SK-N-SH (cell line): Measurements from ENCODE around the gene CTTN. TPM values are rescaled to one million over a fixed set of nuclear protein-coding genes. Genes with fewer than 3 reads are reported as not detected.

ENCODE experiments used
- CTCF ChIA-PET: fragments of 300-600, 350-600 bp; formaldehyde crosslinking; extraction: SDS; loops from one replicate; lab custom pipeline; 2021; lab: Yijun Ruan, JAX
- POLR2A ChIA-PET: fragments of 350-600 bp; sonication (Branson Sonifier 250); formaldehyde crosslinking; extraction: SDS; loops from one replicate; lab custom pipeline; 2020; ENCODE audit warnings: antibody characterized with exemption, inconsistent platforms; lab: Yijun Ruan, JAX
- DNase-seq: peaks from one replicate; pipeline ENCODE4 v3.0.0; 2012
- H2AFZ ChIP-seq: fragments of 200-600 bp; sonication (generic); 2 replicates; pipeline ENCODE4 v1.8.1; 2016; ENCODE audit warnings: antibody characterized with exemption, mild to moderate bottlenecking, low read depth
- H3F3A ChIP-seq: fragments of 200-600 bp; sonication (generic); replicated peaks from 2 replicates; pipeline ENCODE3; 2016; ENCODE audit warnings: antibody characterized with exemption, mild to moderate bottlenecking; ENCODE audit not compliant: insufficient read depth
- H3K27ac ChIP-seq, 2 experiments: fragments of 200-500 bp in 1 of 2; fragments of 200-600 bp in 1 of 2; sonication (Bioruptor generic) in 1 of 2; sonication (generic), shearing (Covaris generic) in 1 of 2; 2 replicates each; pipeline versions ENCODE4 v1.5.1 to v1.6.1; 2014 to 2016; ENCODE audit warnings: low read depth in 2 of 2, inconsistent platforms in 1 of 2, low read length in 1 of 2, mild to moderate bottlenecking in 1 of 2, mixed read lengths in 1 of 2
- H3K27me3 ChIP-seq: fragments of 200-600 bp; sonication (generic), shearing (Covaris generic); 2 replicates; pipeline ENCODE4 v1.6.1; 2016; ENCODE audit warnings: mixed run types; ENCODE audit not compliant: insufficient read depth
- H3K36me3 ChIP-seq, 2 experiments: fragments of 200-500 bp in 1 of 2; fragments of 200-600 bp in 1 of 2; sonication (Bioruptor generic) in 1 of 2; sonication (generic) in 1 of 2; replicated peaks in 1 of 2; 2 replicates each; pipeline versions ENCODE3 to v1.5.1; 2014 to 2016; ENCODE audit warnings: low read length in 1 of 2, mild to moderate bottlenecking in 1 of 2; ENCODE audit not compliant: insufficient read depth in 2 of 2, control insufficient read depth in 1 of 2
- H3K4me1 ChIP-seq, 2 experiments: fragments of 200-500 bp in 1 of 2; fragments of 200-600 bp in 1 of 2; sonication (Bioruptor generic) in 1 of 2; sonication (generic), shearing (Covaris generic) in 1 of 2; 2 replicates each; pipeline versions ENCODE4 v1.5.1 to v1.6.1; 2014 to 2016; ENCODE audit warnings: low read depth in 1 of 2, low read length in 1 of 2, mixed run types in 1 of 2; ENCODE audit not compliant: insufficient read depth in 2 of 2, control insufficient read depth in 1 of 2
- H3K4me2 ChIP-seq: fragments of 200-600 bp; sonication (generic), shearing (Covaris generic); 2 replicates; pipeline ENCODE4 v1.6.1; 2017; ENCODE audit warnings: mixed run types
- H3K4me3 ChIP-seq, 2 experiments: fragments of 200-500 bp in 1 of 2; fragments of 200-600 bp in 1 of 2; sonication (Bioruptor generic) in 1 of 2; sonication (generic), shearing (Covaris generic) in 1 of 2; 2 replicates each; pipeline versions ENCODE4 v1.5.1 to v1.8.1; 2014 to 2016; ENCODE audit warnings: low read depth in 2 of 2, inconsistent platforms in 1 of 2, low read length in 1 of 2, mild to moderate bottlenecking in 1 of 2, mixed read lengths in 1 of 2, moderate library complexity in 1 of 2
- H3K79me2 ChIP-seq: fragments of 200-600 bp; sonication (generic); 2 replicates; pipeline ENCODE4 v1.8.1; 2017; ENCODE audit warnings: mild to moderate bottlenecking; ENCODE audit not compliant: insufficient read depth
- H3K9ac ChIP-seq: fragments of 200-600 bp; sonication (generic); 2 replicates; pipeline ENCODE4 v1.6.1; 2017; ENCODE audit warnings: mixed run types
- H3K9me2 ChIP-seq: fragments of 200-600 bp; sonication (generic); 2 replicates; pipeline ENCODE4 v1.6.1; 2017; ENCODE audit warnings: mixed run types
- H3K9me3 ChIP-seq: fragments of 200-600 bp; sonication (generic); 2 replicates; pipeline ENCODE4 v1.6.1; 2017; ENCODE audit warnings: mixed run types, mild to moderate bottlenecking, moderate library complexity
- H4K20me1 ChIP-seq: fragments of 200-600 bp; sonication (generic); 2 replicates; pipeline ENCODE4 v1.6.1; 2017; ENCODE audit warnings: mild to moderate bottlenecking, mixed run types; ENCODE audit not compliant: insufficient read depth
- CHD2 ChIP-seq: fragments of 150-350 bp; IDR thresholded peaks from 2 replicates; pipeline ENCODE4 v1.6.1; 2018; ENCODE audit warnings: low read length; ENCODE audit not compliant: partially characterized antibody
- CTCF ChIP-seq: fragments of 200-600 bp; sonication (generic); IDR thresholded peaks from 2 replicates; pipeline ENCODE4 v1.6.1; 2017; ENCODE audit warnings: antibody characterized with exemption, mild to moderate bottlenecking, moderate library complexity
- ELF1 ChIP-seq: IDR thresholded peaks from 2 replicates; pipeline ENCODE4 v1.4.0; 2012
- EP300 ChIP-seq, 2 experiments: IDR thresholded peaks; 2 replicates each; pipeline versions ENCODE4 v1.4.0 to v1.6.1; 2012; ENCODE audit warnings: borderline replicate concordance in 1 of 2, low read depth in 1 of 2, low read length in 1 of 2
- EZH2phosphoT487 ChIP-seq: fragments of 200-600 bp; sonication (generic); IDR thresholded peaks from 2 replicates; pipeline ENCODE4 v1.6.1; 2017; ENCODE audit warnings: low read depth, mixed run types, mild to moderate bottlenecking, antibody characterized with exemption, moderate library complexity, borderline replicate concordance
- FOXJ3 ChIP-seq: sonication (generic); formaldehyde crosslinking; IDR thresholded peaks from 2 replicates; pipeline ENCODE4 v1.5.1; 2020; ENCODE audit warnings: mild to moderate bottlenecking, missing genetic modification reagents
- IRF3 ChIP-seq: fragments of 150-350 bp; IDR thresholded peaks from 2 replicates; pipeline ENCODE4 v1.6.1; 2016; ENCODE audit warnings: mild to moderate bottlenecking, low read depth, low read length
- JUND ChIP-seq: IDR thresholded peaks from 2 replicates; pipeline ENCODE4 v1.4.0; 2012
- NFIC ChIP-seq: IDR thresholded peaks from 2 replicates; pipeline ENCODE4 v1.4.0; 2012; ENCODE audit warnings: borderline replicate concordance
- NRF1 ChIP-seq: IDR thresholded peaks from 2 replicates; pipeline ENCODE4 v1.6.1; 2012; ENCODE audit warnings: low read depth, mild to moderate bottlenecking, low read length
- POLR2AphosphoS5 ChIP-seq: IDR thresholded peaks from 2 replicates; pipeline ENCODE4 v1.6.1; 2012; ENCODE audit warnings: low read depth, low read length
- RAD21 ChIP-seq: IDR thresholded peaks from 2 replicates; pipeline ENCODE4 v1.6.1; 2012; ENCODE audit warnings: mild to moderate bottlenecking, low read length
- RCOR1 ChIP-seq: fragments of 150-350 bp; IDR thresholded peaks from 2 replicates; pipeline ENCODE4 v1.6.1; 2017; ENCODE audit warnings: antibody characterized with exemption, low read length
- RXRA ChIP-seq: IDR thresholded peaks from 2 replicates; pipeline ENCODE4 v1.4.0; 2012; ENCODE audit warnings: low read depth, mild to moderate bottlenecking, borderline replicate concordance
- SMC3 ChIP-seq: IDR thresholded peaks from 2 replicates; pipeline ENCODE4 v1.6.1; 2012; ENCODE audit warnings: low read depth, low read length, improper control_type of control experiment
- TAF1 ChIP-seq: IDR thresholded peaks from 2 replicates; pipeline ENCODE4 v1.6.1; 2012; ENCODE audit warnings: low read depth, mild to moderate bottlenecking, low read length, moderate library complexity, borderline replicate concordance
- TCF12 ChIP-seq: IDR thresholded peaks from 2 replicates; pipeline ENCODE4 v1.4.0; 2012
- TEAD4 ChIP-seq: IDR thresholded peaks from 2 replicates; pipeline ENCODE4 v1.4.0; 2012; ENCODE audit warnings: mild to moderate bottlenecking, borderline replicate concordance; ENCODE audit not compliant: insufficient read depth
- USF2 ChIP-seq: fragments of 150-350 bp; IDR thresholded peaks from 2 replicates; pipeline ENCODE4 v1.6.1; 2017; ENCODE audit warnings: antibody characterized with exemption, low read length, low read depth, borderline replicate concordance
- YY1 ChIP-seq: IDR thresholded peaks from 2 replicates; pipeline ENCODE4 v1.4.0; 2012; ENCODE audit warnings: low read depth, mild to moderate bottlenecking
- ZBTB33 ChIP-seq: IDR thresholded peaks from 2 replicates; pipeline ENCODE4 v1.4.0; 2012; ENCODE audit warnings: low read depth, borderline replicate concordance
- WGBS: methylation state at CpG from one replicate; pipeline ENCODE4 v1.1.6; 2017; ENCODE audit warnings: low lambda C conversion rate; 5-methylcytosine and 5-hydroxymethylcytosine counted together
- polyA plus RNA-seq, 3 experiments: library from polyadenylated mRNA; depleted of rRNA; stranded (reverse); fragments of >200 nt; gene quantifications; 2 replicates each; pipeline ENCODE4 v1.2.3, GENCODE V29; 2012

Gene CTTN
- polyA plus RNA-seq, 1 of the 3 experiments (the other 2 are of a cell fraction) = 243 TPM

GRCh38 chr11:70368961-70369360, 29.4 kb upstream of the CTTN start:
- Histone ChIP-seq H3K9me2 (no peaks in the 10 kb centered on the region), H3K9me3 (no peaks in the 10 kb centered on the region), H3K4me2 (no peak overlapping the region), H3K27ac (no peak overlapping the region), H3K27me3 (no peaks in the 10 kb centered on the region), H3K4me1 (no peaks in the 10 kb centered on the region), H3K36me3 (peaks cover 40 to 49% of the 10 kb centered on the region in 2 experiments), H2AFZ (no peak overlapping the region)
- ChIA-PET CTCF (no interaction called here), POLR2A (no interaction called here)
- no peak for DNase-seq
- WGBS = 96% methylated on average over 2 of the region's 2 CpGs
- TF ChIP-seq FOXJ3 (CRISPR knock-in tag) = no peak
- TF ChIP-seq YY1 = no peak
- TF ChIP-seq CTCF = no peak
- TF ChIP-seq ZBTB33 = no peak
- TF ChIP-seq RAD21 = no peak
- no peak for TF ChIP-seq POLR2AphosphoS5
- no peak for TF ChIP-seq TEAD4
- TF ChIP-seq CHD2 = no peak
- TF ChIP-seq TCF12 = no peak
- TF ChIP-seq ELF1 = no peak
- TF ChIP-seq USF2 = no peak
- TF ChIP-seq, all 33 proteins: peak for 0
- H4K20me1 ChIP-seq = no peaks in the 10 kb centered on the region
- H3K79me2 ChIP-seq = peaks cover 11% of the 10 kb centered on the region
- H3K9ac ChIP-seq = no peak overlapping the region
- no peaks in the 10 kb centered on the region for H3F3A ChIP-seq
- H3K4me3 ChIP-seq = no peak overlapping the region

GRCh38 chr11:70371241-70371640, 27.1 kb upstream of the CTTN start:
- CTCF ChIA-PET = no interaction called here
- H3K79me2 ChIP-seq = peaks cover 11% of the 10 kb centered on the region
- H3K4me2 ChIP-seq = no peak overlapping the region
- no peak for TF ChIP-seq EZH2phosphoT487
- TF ChIP-seq JUND = no peak
- no peak for TF ChIP-seq TAF1
- no peak for TF ChIP-seq EP300 (IDR thresholded peaks at IDR 0.05; ENCODE audit: borderline replicate concordance in 1 of 2, low read depth in 1 of 2, low read length in 1 of 2)
- no peak for TF ChIP-seq NFIC
- TF ChIP-seq TEAD4 = no peak
- TF ChIP-seq ELF1 = no peak
- no peak for TF ChIP-seq IRF3
- no peak for TF ChIP-seq RCOR1
- TF ChIP-seq NRF1 = no peak
- TF ChIP-seq POLR2AphosphoS5 = no peak
- TF ChIP-seq SMC3 = no peak
- TF ChIP-seq USF2 = no peak
- no peak for TF ChIP-seq RXRA
- no peak for TF ChIP-seq RAD21
- no peak for TF ChIP-seq YY1
- TF ChIP-seq, all 33 proteins: peak for 0
- Histone ChIP-seq H3K4me3 (no peak overlapping the region), H3F3A (no peaks in the 10 kb centered on the region), H3K36me3 (peaks cover 24 to 46% of the 10 kb centered on the region in 2 experiments), H3K27ac (no peak overlapping the region), H3K9ac (no peak overlapping the region), H4K20me1 (no peaks in the 10 kb centered on the region), H2AFZ (no peak overlapping the region), H3K27me3 (no peaks in the 10 kb centered on the region), H3K9me2 (no peaks in the 10 kb centered on the region), H3K9me3 (no peaks in the 10 kb centered on the region), H3K4me1 (no peaks in the 10 kb centered on the region)
- POLR2A ChIA-PET = no interaction called here
- DNase-seq = no peak
- 63% methylated on average over 5 of the region's 5 CpGs for WGBS
